ENCODE data around the gene CYSLTR2. TPM values are rescaled to one million over a fixed set of nuclear protein-coding genes. Genes with fewer than 3 reads are reported as not detected.

Gene CYSLTR2
- total and polyA plus RNA-seq, 2 of the 8 experiments (the other 6 are each of a cell fraction or from before 2014, with no cell fraction given) = not detected

GRCh38 chr13:48626726-48627451, 26.8 kb upstream of the CYSLTR2 start (continued):
- no peak for TF ChIP-seq CHD7 (IDR thresholded peaks at IDR 0.05; ENCODE audit: insufficient replicate concordance, low read length)
- no peak for TF ChIP-seq E2F6 (IDR thresholded peaks at IDR 0.05)
- TF ChIP-seq RAD21 (IDR thresholded peaks at IDR 0.05 in 1 of 2, conservative IDR thresholded peaks at IDR 0.05 in 1 of 2; ENCODE audit: low read depth in 2 of 2, low read length in 2 of 2) = no peak
- no peak for TF ChIP-seq ATF3 (IDR thresholded peaks at IDR 0.05; ENCODE audit: insufficient read depth, low read depth, low read length)
- TF ChIP-seq SP4 (IDR thresholded peaks at IDR 0.05; ENCODE audit: low read length) = no peak
- no peak for TF ChIP-seq KDM1A (IDR thresholded peaks at IDR 0.05; ENCODE audit: borderline replicate concordance, low read length)
- TF ChIP-seq TCF12 (IDR thresholded peaks at IDR 0.05; ENCODE audit: low read depth, low read length) = no peak
- no peak for TF ChIP-seq HDAC2 (IDR thresholded peaks at IDR 0.05; ENCODE audit: borderline replicate concordance in 1 of 2, low read depth in 2 of 2, low read length in 2 of 2)
